ENCODE data around the gene SBF2.

SBF2 gene

GRCh38 chr11:9823887-9824385, 470.1 kb downstream of the SBF2 start:
- Histone ChIP-seq H3K9me3 (no peaks in the 10 kb centered on the region), H3K4me1 (ENCODE audit: control insufficient read depth in 1 of 2, insufficient read depth in 1 of 2, low read depth in 1 of 2, low read length in 1 of 2) (no peaks in the 10 kb centered on the region), H3K27me3 (no peaks in the 10 kb centered on the region), H3K27ac (no peak overlapping the region), H3K36me3 (peaks cover 5% of the 10 kb centered on the region), H3K4me3 (ENCODE audit: low read depth in 1 of 2, low read length in 1 of 2) (no peak overlapping the region)
- no peak for TF ChIP-seq CTCF (IDR thresholded peaks at IDR 0.05)

DNA sequence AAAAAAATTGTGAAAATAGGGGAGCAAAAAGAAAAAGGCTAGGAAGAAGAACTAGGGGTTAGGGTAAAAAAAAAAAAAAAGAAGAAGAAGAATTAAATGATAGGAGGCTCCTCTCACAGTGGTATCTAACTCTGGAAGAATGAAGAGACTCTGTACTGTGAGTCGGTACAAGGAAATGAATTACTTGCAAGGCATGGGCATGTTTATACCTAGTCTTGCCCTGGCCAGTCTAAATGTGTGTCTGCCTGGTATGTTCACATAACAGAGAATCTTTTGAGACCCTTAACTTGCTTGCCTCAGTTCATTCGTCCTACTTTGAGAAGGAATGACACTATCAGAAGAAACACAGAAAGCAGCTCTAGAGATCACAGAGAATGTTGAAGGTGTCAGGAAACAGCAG, 470.6 kb downstream of the SBF2 start:
- no peaks in the 10 kb centered on the region for H3K27me3 ChIP-seq
- no peaks in the 10 kb centered on the region for H3K4me1 ChIP-seq (ENCODE audit: control insufficient read depth in 1 of 2, insufficient read depth in 1 of 2, low read depth in 1 of 2, low read length in 1 of 2)
- peaks cover 5% of the 10 kb centered on the region for H3K36me3 ChIP-seq
- H3K27ac ChIP-seq: no peak overlapping the region
- no peak for TF ChIP-seq CTCF (IDR thresholded peaks at IDR 0.05)
- no peak overlapping the region for H3K4me3 ChIP-seq (ENCODE audit: low read depth in 1 of 2, low read length in 1 of 2)
- H3K9me3 ChIP-seq: no peaks in the 10 kb centered on the region

DNA sequence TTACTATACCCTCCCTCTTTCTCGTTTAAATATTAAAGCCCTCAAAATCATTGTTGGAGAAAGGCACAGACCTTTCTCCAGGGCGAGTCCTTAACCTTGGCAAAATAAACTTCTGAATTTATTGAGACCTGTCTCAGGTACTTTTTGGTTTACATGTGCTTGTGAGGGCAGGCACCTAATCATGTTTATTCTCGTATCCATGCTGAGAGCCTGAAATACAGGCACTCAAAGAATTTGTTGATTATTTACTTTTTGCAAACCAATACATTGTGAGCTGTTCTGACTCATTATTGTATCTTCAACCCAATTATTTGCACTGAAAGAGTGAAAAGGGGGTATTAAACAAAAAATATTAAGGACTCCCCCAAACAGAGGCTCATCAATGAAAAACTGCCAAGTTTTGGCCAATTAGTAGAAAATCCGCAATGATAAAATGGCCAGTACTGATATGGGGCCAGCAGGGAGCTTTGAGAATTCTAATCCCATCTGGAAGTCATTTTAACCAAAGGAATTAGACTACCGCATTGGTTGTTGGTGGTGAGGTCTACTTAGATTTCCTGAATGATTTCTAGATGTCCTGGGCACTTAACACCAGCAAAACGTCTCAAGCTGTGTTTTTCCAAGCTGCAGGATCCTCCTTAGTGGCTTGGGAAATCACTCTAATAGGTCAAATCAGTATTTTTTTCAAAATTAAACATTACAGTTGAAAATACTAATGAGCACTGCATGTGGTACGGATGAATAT, 472.8 kb downstream of the SBF2 start:
- no peak overlapping the region for H3K27ac ChIP-seq
- no peak overlapping the region for H3K4me3 ChIP-seq (ENCODE audit: low read depth in 1 of 2, low read length in 1 of 2)
- H3K27me3 ChIP-seq: no peaks in the 10 kb centered on the region
- H3K9me3 ChIP-seq: no peaks in the 10 kb centered on the region
- TF ChIP-seq CTCF (IDR thresholded peaks at IDR 0.05): no peak
- no peaks in the 10 kb centered on the region for H3K4me1 ChIP-seq (ENCODE audit: control insufficient read depth in 1 of 2, insufficient read depth in 1 of 2, low read depth in 1 of 2, low read length in 1 of 2)
- no peaks in the 10 kb centered on the region for H3K36me3 ChIP-seq

GRCh38 chr11:9820260-9820659, 473.8 kb downstream of the SBF2 start:
- Histone ChIP-seq H3K27me3 (no peaks in the 10 kb centered on the region), H3K9me3 (no peaks in the 10 kb centered on the region), H3K36me3 (no peaks in the 10 kb centered on the region), H3K27ac (no peak overlapping the region), H3K4me3 (ENCODE audit: low read depth in 1 of 2, low read length in 1 of 2) (no peak overlapping the region), H3K4me1 (ENCODE audit: control insufficient read depth in 1 of 2, insufficient read depth in 1 of 2, low read depth in 1 of 2, low read length in 1 of 2) (no peaks in the 10 kb centered on the region)
- TF ChIP-seq CTCF (IDR thresholded peaks at IDR 0.05): no peak

GRCh38 chr11:9817191-9817590, 476.8 kb downstream of the SBF2 start:
- peaks cover 1% of the 10 kb centered on the region for H3K36me3 ChIP-seq
- no peak overlapping the region for H3K4me3 ChIP-seq (ENCODE audit: low read depth in 1 of 2, low read length in 1 of 2)
- no peak overlapping the region for H3K27ac ChIP-seq
- no peak for TF ChIP-seq CTCF (IDR thresholded peaks at IDR 0.05)
- H3K9me3 ChIP-seq: no peaks in the 10 kb centered on the region
- H3K27me3 ChIP-seq: no peaks in the 10 kb centered on the region
- H3K4me1 ChIP-seq (ENCODE audit: control insufficient read depth in 1 of 2, insufficient read depth in 1 of 2, low read depth in 1 of 2, low read length in 1 of 2): no peaks in the 10 kb centered on the region
